ENCODE measurements around the gene ARHGAP26.

- no peak for TF ChIP-seq POLR2AphosphoS5 (IDR thresholded peaks at IDR 0.05)
- TF ChIP-seq CTCF (IDR thresholded peaks at IDR 0.05), result no peak
- TF ChIP-seq POLR2A (IDR thresholded peaks at IDR 0.05), result no peak
Observed at GRCh38 chr5:142779163-142779840, 9.1 kb downstream of the ARHGAP26 start.
